Stimulated activated CD8-positive, alpha-beta memory T cell treated with anti-CD3 and anti-CD28 coated beads, Interleukin-15, amount 100 ng/mL, for 48 hours (primary cell): ENCODE results near the gene SMARCA2.

Experiments
- DNase-seq, 2 donors: peaks; one replicate each; pipeline ENCODE4 v3.0.0-alpha.2; 2020; ENCODE audit warnings: low read depth in 2 of 2

Gene SMARCA2

DNA sequence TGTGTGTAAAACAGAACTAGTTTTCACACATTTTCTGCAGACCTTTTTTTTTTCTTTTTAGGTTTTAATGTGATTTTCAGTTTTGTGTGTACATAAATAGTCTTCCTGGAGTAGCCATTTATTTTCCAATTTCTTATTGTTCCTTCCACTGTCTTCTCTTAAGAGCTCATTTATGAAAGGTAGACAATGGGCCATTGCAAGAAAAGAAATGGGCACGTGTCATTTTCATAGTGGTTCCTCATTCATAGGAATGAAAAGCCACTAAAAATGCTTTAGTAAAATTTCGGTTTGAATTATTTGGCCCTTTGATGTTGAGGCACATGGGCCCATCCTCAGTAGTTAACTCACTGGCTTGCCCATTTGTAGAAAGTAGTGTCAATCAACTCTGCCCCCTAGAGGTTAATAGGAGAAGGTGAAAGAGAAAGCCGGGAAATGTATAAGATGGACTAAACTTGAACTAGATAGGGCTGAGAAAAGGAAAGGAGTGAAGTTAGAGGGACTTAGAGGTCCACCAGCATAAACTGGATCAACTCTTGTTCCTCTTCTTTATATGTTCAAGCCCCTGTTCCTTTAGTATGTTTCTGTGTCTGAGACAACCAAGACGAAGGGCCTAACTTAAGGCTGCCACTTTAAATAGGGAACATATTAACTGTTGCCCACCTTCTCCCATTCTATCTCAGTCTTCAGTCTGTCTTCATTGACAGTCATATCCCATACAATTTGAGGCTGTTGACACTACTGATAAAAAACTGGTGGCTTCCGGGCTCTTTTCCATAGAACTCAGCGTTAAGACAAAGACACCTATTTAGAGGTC is 72.6 kb downstream of the SMARCA2 start:
- DNase-seq: no peak

DNA sequence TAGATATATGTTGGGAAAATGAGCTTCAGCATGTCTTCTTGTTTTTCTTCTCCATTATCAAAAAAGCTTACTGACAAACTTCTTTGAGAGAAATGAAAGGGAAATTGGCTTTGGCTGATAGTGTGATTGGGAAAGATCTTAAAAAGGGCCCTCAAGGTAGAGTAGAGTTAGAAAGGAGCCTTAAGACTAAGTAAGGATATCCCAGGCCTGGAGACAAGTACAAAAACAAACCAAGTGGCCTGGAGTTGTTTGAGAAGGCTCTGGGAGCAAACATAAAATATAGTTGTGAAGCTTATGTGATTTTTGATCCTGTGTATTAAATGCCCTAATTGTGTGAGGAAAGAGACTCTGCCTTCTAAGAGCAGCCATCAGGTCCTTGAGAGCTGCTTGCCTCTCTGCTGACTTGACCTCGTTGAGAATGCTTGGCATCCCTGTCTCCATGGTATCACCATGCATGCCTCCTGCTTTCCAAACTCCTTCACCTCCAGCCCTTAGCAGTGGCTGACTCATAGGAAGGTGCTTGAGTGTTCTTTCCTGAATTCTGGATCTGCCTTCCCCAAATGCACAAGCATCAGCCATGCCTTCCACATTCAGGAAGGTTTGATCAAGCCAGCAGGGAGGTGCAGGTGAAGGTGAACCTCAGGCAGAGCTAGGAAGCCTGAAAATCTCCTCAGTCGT is 78.9 kb downstream of the SMARCA2 start:
- DNase-seq: no peak

DNA sequence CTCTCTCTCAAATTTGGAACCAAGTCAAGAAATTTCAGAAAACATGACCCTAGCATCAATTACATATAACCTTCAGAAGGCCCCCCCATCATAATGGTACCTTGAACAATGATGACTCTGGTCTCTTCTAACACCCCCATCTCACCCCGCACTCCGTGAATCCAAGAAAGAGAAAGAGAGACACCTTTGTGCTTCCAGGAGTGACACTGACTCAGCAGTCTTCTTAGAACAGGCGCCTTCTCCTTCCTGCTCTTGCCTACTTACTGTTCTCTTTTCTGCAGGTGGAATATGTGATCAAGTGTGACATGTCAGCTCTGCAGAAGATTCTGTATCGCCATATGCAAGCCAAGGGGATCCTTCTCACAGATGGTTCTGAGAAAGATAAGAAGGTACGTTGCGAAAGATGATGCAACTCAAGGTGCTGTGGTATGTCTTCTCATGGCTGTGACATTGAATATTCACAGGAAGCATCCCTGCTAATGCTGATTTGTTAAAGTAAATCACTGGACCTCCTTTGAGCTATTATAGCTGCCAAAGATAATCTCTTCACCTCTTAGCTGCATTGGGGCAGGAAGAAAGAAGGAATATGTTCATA is 81.3 kb downstream of the SMARCA2 start:
- no peak for DNase-seq

GRCh38 chr9:2106666-2107065 is 91.5 kb downstream of the SMARCA2 start:
- no peak for DNase-seq

- no peak for DNase-seq
These were observed 92.8 kb downstream of the SMARCA2 start for GRCh38 chr9:2107906-2108451.

DNA sequence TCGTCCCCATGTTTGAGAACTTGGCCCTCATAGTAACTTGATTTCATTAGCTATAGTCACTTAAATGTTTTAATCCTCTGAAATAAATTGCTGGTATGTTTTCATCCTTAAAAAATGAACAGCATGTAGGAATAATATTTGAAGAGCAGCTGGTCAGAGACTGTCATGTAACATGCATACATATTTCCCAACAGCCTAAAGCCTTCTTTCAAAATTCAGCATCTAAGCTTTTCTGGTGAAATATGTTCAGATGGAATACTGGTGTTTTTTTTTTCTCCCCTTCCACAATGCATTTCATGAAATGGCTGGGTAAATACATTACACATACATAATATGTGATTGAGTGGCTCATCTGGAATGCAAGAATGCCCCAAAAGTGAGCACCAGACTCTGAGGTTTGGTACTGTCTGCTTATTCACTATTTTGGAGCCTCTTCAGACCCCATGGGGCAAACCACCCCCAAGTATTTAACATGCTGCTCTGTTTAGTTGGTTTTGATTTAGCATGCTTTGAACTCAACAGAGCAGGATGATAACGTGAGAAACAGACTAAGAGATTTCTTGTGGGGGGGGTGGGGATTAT is 94.0 kb downstream of the SMARCA2 start:
- DNase-seq: no peak

DNA sequence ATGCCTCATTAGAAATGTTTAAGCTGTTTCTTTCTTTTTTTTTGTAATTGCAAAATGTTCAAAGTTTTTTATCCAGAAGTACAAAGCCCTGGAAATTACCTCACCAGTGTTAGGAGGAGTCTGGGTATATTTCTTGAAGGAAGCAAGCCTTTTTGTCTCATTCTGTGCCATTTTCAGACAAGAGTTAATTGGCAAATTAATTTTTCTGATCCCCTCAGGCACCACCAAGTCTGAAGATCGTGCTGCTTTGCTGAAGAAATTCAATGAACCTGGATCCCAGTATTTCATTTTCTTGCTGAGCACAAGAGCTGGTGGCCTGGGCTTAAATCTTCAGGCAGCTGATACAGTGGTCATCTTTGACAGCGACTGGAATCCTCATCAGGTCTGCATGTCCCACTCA is 94.9 kb downstream of the SMARCA2 start:
- no peak for DNase-seq

DNA sequence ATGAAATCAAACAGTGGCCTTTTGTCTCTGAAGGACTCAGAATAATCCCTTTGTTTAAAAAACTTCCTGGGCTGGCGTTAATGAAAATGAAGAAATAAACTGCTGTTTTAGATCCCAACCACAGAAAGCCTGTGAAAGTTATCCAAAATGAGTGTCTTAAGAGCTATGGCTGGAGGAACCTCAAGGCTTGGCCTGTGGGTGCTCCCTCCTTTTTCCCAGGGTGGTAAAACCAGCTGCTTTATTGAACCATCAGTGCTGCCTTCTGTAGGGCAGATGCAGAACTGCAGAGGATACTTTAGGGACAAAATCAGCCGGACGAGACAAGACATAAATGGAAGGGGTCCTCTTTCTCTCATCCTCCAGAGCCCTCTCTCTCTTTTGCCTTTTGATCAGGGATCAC is 100.9 kb downstream of the SMARCA2 start:
- no peak for DNase-seq

- no peak for DNase-seq
These were observed 102.4 kb downstream of the SMARCA2 start for GRCh38 chr9:2117527-2117926.

GRCh38 chr9:2119566-2119965 is 104.4 kb downstream of the SMARCA2 start:
- DNase-seq: no peak

DNA sequence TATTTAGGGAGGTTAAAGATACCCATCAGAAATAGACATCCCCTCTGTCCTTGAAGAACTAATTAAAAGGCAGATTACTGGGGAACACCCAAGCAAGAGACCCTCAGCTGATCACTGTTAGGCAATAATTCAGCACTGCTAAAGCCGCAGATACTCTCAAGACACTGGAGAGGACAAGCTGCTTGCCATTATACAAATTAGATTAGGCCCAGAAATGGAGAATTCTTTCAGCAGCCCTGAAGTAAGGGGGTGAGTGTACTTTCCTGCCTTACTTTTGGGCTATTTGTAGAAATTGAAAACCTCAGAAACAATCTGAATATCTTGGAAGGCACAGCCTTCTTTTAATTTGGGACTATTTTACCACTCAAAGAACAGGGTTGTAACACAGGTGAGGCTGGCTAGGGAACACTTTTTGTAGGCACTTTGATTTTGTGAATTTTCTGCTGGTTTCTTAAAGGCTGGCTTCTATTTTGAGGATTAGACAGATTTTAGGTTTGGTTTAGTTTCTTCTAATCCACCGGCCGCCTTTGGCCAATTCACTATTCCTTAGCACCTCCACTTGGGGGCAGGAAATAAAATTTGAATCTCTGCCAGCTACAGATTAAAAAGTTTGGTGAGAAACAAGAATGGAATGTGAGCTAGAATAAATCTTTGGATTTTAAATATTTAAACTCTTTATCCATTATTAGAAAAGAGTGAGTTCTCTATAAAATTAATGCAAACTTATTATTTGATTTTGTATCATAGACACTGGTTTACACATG is 106.0 kb downstream of the SMARCA2 start:
- no peak for DNase-seq

DNA sequence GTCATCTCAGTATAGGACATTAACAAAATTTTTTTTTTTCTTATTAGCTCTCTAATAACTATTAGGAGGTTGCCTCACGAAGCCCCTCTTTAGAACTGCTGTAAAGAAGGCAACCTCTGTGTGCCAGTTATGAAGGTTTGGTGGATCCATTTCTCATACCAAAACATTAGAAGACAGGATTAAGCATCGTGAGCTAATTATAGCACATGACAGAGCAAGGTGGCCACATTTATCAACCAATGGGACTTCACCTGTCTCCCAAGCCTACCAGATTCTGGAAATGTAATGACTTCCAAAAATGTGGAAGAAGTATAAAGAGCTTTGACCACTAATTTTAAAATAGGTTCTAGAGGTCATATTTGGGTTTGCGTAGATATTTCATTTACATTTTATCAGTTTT is 107.2 kb downstream of the SMARCA2 start:
- no peak for DNase-seq

DNA sequence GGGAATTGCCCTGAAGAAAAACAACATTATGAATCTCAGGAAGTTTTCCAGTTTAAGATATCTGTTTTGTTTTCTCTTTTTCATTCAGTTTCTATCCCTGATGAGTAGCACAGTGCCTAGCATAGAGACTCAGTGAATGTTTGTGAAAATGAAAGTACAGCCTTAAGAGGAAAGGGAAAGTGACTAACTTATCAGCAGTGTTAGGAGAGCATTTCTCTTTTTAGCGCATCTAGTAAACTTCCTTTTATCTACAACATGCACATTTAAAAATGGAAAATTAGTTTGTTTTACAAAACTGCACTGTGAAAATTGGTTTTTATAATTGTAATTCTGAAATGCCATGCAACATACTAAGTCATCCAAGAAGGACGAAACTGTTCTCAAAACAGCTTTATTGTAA is 110.8 kb downstream of the SMARCA2 start:
- DNase-seq: no peak

DNA sequence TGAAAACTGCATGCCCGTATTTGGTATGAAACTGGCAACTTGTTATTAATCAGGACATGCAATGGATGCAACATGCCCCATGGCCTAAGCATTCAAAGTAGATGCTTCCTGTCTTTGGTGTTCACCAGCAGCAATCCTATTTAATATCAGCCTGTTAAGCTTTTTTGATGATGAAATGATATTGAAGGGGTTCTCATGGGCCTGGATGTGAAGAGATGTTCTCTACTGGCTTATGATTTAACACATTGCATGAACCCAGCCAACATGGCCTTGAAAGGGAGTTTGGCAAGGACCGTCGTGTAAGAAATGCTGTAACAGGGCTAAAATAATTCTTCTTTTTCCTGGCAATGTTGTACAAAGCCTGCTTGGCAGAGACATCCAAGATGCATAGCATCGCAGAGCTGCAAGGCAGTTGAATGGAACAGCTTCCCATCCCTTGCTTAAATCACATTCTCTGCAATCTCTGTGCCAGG is 111.2 kb downstream of the SMARCA2 start:
- DNase-seq: no peak

DNA sequence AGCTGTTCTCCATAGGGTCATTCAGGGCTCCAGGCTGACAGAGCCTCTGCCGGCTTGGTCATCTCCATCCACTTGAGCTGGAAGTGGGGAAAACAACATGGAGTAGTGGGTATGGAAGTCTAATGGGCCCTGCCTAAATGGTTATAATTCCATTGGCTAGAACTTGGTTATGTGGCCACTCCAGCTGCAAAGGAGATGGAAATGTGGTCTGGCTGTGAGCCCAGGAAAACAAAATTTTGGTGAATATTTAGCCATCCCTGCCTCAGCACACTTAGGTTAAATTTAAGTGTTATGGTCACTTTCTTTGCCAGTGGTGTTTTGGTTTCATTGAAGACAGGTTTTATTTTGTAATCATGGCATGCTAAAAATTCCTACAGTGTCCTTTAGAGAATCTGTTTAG is 112.3 kb downstream of the SMARCA2 start:
- DNase-seq: no peak

- DNase-seq: no peak
These were observed 113.0 kb downstream of the SMARCA2 start for GRCh38 chr9:2128141-2128540.

- DNase-seq: no peak
These were observed 113.5 kb downstream of the SMARCA2 start for GRCh38 chr9:2128618-2129017.

DNA sequence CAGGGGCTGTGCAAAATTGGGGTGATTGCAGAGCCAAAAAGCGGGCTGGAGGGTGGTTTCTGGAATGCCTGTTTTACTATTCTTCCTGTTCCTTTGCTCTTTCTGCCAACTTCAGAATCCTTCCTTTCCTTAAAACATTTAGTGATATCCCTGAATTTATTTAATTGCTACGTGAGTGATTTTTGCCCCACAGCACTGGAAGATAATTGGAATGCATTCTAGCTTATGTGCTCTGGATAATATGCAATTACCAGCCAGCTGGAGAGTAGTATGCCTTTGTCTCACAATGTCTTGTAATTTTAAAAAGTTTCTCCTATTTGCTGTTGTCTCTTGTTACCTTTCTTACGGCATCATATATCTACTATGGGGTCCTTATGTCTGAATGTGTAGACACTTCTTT is 115.8 kb downstream of the SMARCA2 start:
- DNase-seq: no peak

DNA sequence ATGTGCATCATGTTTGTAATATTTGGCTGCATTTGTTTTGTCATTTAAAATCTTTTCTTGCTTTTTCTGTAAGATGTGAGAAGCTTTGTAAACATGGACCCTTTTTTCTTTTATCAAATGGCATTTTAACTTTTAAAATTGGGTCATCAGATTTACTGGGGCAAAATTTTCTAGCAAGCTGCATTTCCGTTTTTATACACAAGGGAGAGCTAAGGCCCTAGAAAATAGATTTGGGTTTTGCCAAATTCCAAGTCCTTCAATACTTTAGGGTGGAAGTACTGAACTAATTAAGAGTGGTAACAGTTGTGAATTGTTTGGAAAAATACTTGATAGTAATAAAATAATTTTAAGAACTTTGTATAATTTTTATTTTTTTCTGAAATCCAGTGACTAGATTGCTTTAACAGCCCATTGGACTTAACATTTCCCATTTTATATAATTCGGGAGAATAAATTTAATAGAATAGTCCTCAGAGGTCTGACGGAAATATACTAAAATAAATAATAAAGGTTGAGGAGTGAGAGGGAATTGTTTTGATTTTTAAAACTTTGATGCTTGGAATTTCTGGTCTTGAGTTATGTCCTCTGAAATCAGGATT is 117.4 kb downstream of the SMARCA2 start:
- DNase-seq: no peak

DNA sequence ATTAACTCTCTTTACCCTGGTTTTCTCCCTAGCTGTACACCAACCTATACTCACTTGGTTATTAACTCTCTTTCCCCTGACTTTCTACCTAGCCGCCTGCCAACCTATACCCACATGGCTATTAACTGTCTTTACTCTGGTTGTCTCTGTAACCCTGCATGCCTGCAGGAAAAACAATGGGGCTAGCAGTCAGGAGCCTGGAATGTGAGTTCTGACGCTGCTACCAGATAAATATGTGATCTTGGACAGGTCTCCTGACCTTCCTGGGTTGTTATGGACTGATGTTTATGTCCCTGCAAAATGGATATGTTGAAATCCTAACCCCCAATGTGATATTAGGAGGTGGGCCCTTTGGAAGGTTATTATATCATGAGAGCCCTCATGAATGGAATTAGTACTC is 119.2 kb downstream of the SMARCA2 start:
- no peak for DNase-seq

GRCh38 chr9:2138646-2139045 is 123.5 kb downstream of the SMARCA2 start:
- DNase-seq: no peak
